Measurements from ENCODE around the gene IFT22.
"Not testable (repeated sequence)": the region's sequence is repeated elsewhere in the genome, so short reads cannot be mapped to it uniquely, and the experiment has no call there.

IFT22 gene

GRCh38 chr7:101308245-101309085 is 13.1 kb downstream of the IFT22 start:
- no peak for DNase-seq (ENCODE audit: low spot score)

GRCh38 chr7:101306307-101306706 is 15.3 kb downstream of the IFT22 start:
- no peak for DNase-seq (ENCODE audit: low spot score)

DNA sequence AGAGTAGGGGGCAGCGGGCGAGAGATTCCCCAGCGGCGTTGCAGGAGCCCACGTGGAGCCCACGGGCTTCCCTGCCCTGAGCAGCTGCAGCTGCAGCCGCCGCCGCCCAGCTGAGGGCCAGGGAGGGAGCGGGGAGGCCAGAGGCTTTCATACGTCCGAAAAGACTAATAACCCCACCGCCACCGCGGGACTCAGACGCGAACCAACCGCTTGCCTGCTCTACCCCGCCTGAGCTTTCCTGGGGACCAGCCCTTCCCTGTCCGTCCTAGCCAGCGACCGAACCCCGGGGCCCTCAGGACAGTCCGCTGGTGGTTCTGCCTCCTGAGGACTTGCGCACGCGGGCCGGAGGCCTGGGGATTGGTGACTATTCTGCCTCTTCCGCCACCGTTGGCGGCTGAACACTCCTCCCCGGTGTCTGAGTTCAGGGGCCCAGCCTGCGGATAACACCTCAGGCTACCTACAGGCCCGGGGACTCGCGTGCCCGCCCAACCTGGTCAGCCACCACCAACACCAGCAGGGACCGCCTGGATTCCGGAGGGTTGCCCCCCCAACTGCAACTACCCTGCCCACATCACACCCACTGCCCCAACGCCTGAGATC is 18.4 kb downstream of the IFT22 start:
- DNase-seq (ENCODE audit: low spot score) = no peak

DNA sequence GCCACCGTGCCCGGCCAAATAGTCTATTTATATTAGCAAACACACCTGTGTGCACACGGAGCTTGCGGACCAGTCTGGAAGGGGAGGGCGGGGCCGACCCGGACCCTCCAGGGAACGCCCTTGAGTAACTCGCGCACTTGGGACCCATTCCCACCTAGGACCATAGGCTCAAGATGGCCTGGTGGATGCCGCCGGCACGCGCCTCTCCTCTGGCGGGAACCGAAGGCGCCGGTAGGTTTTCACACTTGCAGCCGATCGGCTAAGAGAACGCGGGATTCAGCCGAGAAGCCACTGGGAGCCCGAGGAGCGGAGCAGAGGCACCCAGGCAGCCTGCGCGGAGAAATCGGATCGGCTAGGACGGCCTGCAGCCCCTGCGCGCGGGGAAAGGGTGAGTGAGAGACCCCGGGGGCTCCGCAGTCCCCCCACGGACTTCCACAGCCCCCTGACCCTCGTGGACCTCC is 18.9 kb downstream of the IFT22 start:
- no peak for DNase-seq (ENCODE audit: low spot score)

- DNase-seq (ENCODE audit: low spot score) = no peak
Measured at GRCh38 chr7:101300465-101301376, 20.9 kb downstream of the IFT22 start.

GRCh38 chr7:101299511-101300464 is 21.8 kb downstream of the IFT22 start:
- DNase-seq (ENCODE audit: low spot score) = no peak

DNA sequence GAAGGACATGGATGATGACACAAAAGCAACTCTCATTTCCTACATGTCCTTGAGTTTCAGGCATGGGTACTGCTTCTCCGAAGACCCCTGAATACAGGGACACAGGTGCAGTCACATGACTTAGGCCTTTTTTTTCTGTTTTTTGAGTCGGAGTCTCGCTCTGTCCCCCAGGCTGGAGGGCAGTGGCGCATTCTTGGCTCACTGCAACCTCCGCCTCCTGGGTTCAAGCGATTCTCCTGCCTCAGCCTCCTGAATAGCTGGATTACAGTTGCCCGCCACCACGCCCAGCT is 26.8 kb downstream of the IFT22 start:
- DNase-seq (ENCODE audit: low spot score) = no peak

GRCh38 chr7:101294039-101294831 is 27.4 kb downstream of the IFT22 start:
- no peak for DNase-seq (ENCODE audit: low spot score)

DNA sequence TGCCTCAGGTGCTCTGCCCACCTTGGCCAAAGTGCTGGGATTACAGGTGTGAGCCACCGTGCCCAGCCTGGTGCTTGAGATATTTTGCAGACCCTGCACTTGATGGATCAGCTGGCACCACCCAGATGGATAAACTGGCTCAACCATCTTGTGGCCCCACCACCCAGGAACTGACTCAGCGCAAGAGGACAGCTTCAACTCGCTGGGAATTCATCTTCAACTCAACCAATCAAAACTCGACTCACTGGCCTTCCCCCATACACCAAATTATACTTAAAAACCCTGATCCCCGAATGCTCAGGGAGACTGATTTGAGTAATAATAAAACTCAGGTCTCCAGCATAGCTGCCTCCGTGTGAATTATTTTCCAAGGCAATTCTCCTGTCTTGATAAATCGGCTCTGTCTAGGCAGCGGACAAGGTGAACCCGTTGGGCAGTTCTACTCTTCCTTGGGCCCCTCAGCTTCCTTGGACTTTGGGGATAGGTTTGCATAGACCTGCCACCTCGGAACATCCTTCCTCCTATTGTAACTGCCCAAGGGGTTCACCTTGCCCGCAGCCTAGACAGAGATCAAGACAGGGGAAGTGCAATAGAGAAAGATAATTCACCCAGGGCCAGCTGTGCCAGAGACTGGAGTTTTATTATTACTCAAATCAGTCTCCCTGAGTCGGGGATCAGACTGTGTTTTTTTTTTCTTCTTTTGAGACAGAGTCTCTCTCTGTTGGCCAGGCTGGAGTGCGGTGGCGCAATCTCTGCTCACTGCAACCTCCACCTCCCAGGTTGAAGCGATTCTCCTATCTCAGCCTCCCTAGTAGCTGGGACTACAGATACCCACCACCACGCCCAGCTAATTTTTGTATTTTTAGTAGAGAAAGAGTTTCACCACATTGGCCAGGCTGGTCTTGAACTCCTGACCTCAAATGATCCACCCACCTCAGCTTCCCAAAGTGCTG is 28.3 kb downstream of the IFT22 start:
- not testable (repeated sequence) for DNase-seq (ENCODE audit: low spot score)

DNA sequence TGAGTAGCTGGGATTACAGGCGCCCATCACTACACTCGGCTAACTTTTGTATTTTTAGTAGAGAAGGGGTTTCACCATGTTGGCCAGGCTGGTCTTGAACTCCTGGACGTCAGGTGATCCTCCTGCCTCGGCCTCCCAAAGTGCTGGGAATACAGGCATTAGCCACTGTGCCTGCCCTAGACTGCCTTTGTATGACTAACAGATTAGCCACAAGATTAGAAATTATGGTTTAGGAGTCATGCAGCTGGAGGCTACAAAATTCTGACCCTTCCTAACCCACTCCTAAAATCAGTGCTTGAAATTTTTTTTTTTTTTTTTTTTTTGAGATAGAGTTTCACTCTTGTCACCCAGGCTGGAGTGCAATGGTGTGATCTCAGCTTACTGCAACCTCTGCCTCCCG is 29.0 kb downstream of the IFT22 start:
- DNase-seq (ENCODE audit: low spot score) = not testable (repeated sequence)

GRCh38 chr7:101290186-101291037 is 31.2 kb downstream of the IFT22 start:
- not testable (repeated sequence) for DNase-seq (ENCODE audit: low spot score)

GRCh38 chr7:101289687-101290086 is 31.9 kb downstream of the IFT22 start:
- not testable (repeated sequence) for DNase-seq (ENCODE audit: low spot score)

- no peak for DNase-seq (ENCODE audit: low spot score)
Measured at GRCh38 chr7:101288439-101288838, 33.2 kb downstream of the IFT22 start.

- DNase-seq (ENCODE audit: low spot score) = no peak
Measured at GRCh38 chr7:101287032-101287431, 34.6 kb downstream of the IFT22 start.

- not testable (repeated sequence) for DNase-seq (ENCODE audit: low spot score)
Measured at GRCh38 chr7:101285880-101286279, 35.7 kb downstream of the IFT22 start.

GRCh38 chr7:101285171-101285570 is 36.4 kb downstream of the IFT22 start:
- no peak for DNase-seq (ENCODE audit: low spot score)

DNA sequence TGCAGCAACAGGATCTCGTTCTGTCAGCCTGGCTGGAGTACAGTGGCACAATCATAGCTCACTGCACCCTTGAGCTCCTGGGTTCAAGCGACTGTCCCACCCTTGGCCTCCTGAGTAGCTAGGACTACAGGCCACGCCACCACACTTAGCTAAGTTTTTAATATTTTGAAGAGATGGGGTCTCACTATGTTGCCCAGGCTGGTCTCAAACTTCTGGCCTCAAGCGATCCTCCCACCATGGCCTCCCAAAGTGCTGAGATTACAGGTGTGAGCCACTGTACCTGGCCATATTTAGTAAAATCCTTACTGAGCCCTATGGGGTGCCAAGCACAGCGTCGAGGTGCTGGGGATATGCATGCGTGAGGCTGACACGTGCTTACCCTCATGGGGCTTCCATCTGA is 40.7 kb downstream of the IFT22 start:
- not testable (repeated sequence) for DNase-seq (ENCODE audit: low spot score)
